Stimulated activated CD4-positive, alpha-beta T cell treated with anti-CD3 and anti-CD28 coated beads, Interleukin-1b, Interleukin-23, amount 100 ng/mL, for 48 hours (primary cell): ENCODE data around the gene DCTN5.

ENCODE experiments used
- DNase-seq: peaks from one replicate; pipeline ENCODE4 v3.0.0-alpha.2; 2020

The DCTN5 gene

GRCh38 chr16:23666571-23667354 is 25.5 kb downstream of the DCTN5 start:
- no peak for DNase-seq

- DNase-seq: no peak
These were observed 26.0 kb downstream of the DCTN5 start for GRCh38 chr16:23667355-23667659.

GRCh38 chr16:23668225-23668624 is 27.0 kb downstream of the DCTN5 start:
- no peak for DNase-seq

- DNase-seq: no peak
These were observed 27.6 kb downstream of the DCTN5 start for GRCh38 chr16:23668873-23669272.

- DNase-seq: peak; percentile 73
These were observed 29.0 kb downstream of the DCTN5 start for GRCh38 chr16:23670137-23670776.

- DNase-seq: no peak
These were observed 32.8 kb downstream of the DCTN5 start for GRCh38 chr16:23673971-23674614.

- DNase-seq: no peak
These were observed 35.7 kb downstream of the DCTN5 start for GRCh38 chr16:23676924-23677480.

GRCh38 chr16:23678430-23679273 is 37.4 kb downstream of the DCTN5 start, which contains the start of gene PLK1:
PLK1 (plus strand) TSS chr16:23678889; CDS start chr16:23678933, 44 bp downstream.
- DNase-seq: peak; percentile 86

GRCh38 chr16:23679274-23679985 is 38.2 kb downstream of the DCTN5 start:
- DNase-seq: peak; percentile 23

- no peak for DNase-seq
These were observed 38.7 kb downstream of the DCTN5 start for GRCh38 chr16:23679986-23680336.

GRCh38 chr16:23682181-23682580 is 40.9 kb downstream of the DCTN5 start:
- no peak for DNase-seq

- DNase-seq: no peak
These were observed 42.2 kb downstream of the DCTN5 start for GRCh38 chr16:23683487-23683886.

GRCh38 chr16:23687034-23687808 is 46.0 kb downstream of the DCTN5 start:
- DNase-seq: no peak

- no peak for DNase-seq
These were observed 48.3 kb downstream of the DCTN5 start for GRCh38 chr16:23689442-23690187.

- no peak for DNase-seq
These were observed 49.7 kb downstream of the DCTN5 start for GRCh38 chr16:23690771-23691482.

- DNase-seq: no peak
These were observed 50.4 kb downstream of the DCTN5 start for GRCh38 chr16:23691483-23692189.

- DNase-seq: no peak
These were observed 51.0 kb downstream of the DCTN5 start for GRCh38 chr16:23692190-23692837.

- no peak for DNase-seq
These were observed 53.0 kb downstream of the DCTN5 start for GRCh38 chr16:23694265-23694643.
